H1 (cell line): ENCODE data around the gene ZNF764. TPM values are rescaled to one million over a fixed set of nuclear protein-coding genes. Genes with fewer than 3 reads are reported as not detected.
A peak's percentile ranks its signal among the peaks of the same experiment; 100 is the strongest.
"Not testable (repeated sequence)": the region's sequence is repeated elsewhere in the genome, so short reads cannot be mapped to it uniquely, and the experiment has no call there.

Experiments
- CTCF ChIA-PET: fragments of 300-600 bp; sonication (Branson Sonifier 250); formaldehyde crosslinking; loops from one replicate; lab custom pipeline; 2021; ENCODE audit not compliant: partially characterized antibody; lab: Charles Lee
- POLR2A ChIA-PET: fragments of 300-600 bp; sonication (Branson Sonifier 250); formaldehyde crosslinking; loops from one replicate; lab custom pipeline; 2021; ENCODE audit warnings: inconsistent platforms; ENCODE audit not compliant: partially characterized antibody; lab: Charles Lee
- DNase-seq, 2 experiments: peaks; one replicate each; pipeline versions ENCODE4 v3.0.0 to v3.0.0-alpha.2; 2010 to 2022; ENCODE audit warnings: low spot score in 2 of 2, low read depth in 1 of 2, mixed read lengths in 1 of 2
- FAIRE-seq: peaks from 2 replicates; lab custom pipeline; 2011; peaks lifted over from hg19 to GRCh38; lab: Jason Lieb, UNC
- H2AFZ ChIP-seq: 2 replicates; pipeline ENCODE4 v1.8.1; 2012; ENCODE audit warnings: low read length, inconsistent platforms
- H2AK5ac ChIP-seq: 2 replicates; pipeline ENCODE4 v1.6.1; 2013; ENCODE audit warnings: low read depth, low read length
- H2BK120ac ChIP-seq: replicated peaks from 2 replicates; pipeline ENCODE3; 2013; ENCODE audit warnings: low read depth, low read length, inconsistent platforms
- H2BK12ac ChIP-seq: 2 replicates; pipeline ENCODE4 v1.6.1; 2013; ENCODE audit warnings: low read depth, low read length
- H2BK15ac ChIP-seq: 2 replicates; pipeline ENCODE4 v1.6.1; 2013; ENCODE audit warnings: low read length
- H2BK20ac ChIP-seq: 2 replicates; pipeline ENCODE4 v1.6.1; 2013; ENCODE audit warnings: low read length
- H2BK5ac ChIP-seq: 2 replicates; pipeline ENCODE4 v1.6.1; 2013; ENCODE audit warnings: low read depth, low read length
- H3K14ac ChIP-seq: 2 replicates; pipeline ENCODE4 v1.6.1; 2013; ENCODE audit warnings: inconsistent platforms; ENCODE audit not compliant: insufficient read length
- H3K18ac ChIP-seq: 2 replicates; pipeline ENCODE4 v1.6.1; 2013; ENCODE audit warnings: low read length; ENCODE audit errors: extremely low read depth
- H3K23ac ChIP-seq: 2 replicates; pipeline ENCODE4 v1.6.1; 2013; ENCODE audit warnings: inconsistent platforms; ENCODE audit not compliant: insufficient read length
- H3K23me2 ChIP-seq: 2 replicates; pipeline ENCODE4 v1.6.1; 2013; ENCODE audit warnings: low read depth, low read length
- H3K27ac ChIP-seq: 2 replicates; pipeline ENCODE4 v1.6.1; 2011; ENCODE audit warnings: low read depth, low read length, inconsistent platforms
- H3K27me3 ChIP-seq, 4 experiments: replicated peaks in 1 of 4; 1 replicate in 1 of 4; 2 replicates in 3 of 4; pipeline versions ENCODE4 v1.6.1 to v1.8.1; 2011 to 2013; ENCODE audit warnings: low read length in 3 of 4, mild to moderate bottlenecking in 3 of 4, inconsistent platforms in 2 of 4, mixed read lengths in 2 of 4, moderate library complexity in 1 of 4; ENCODE audit not compliant: control insufficient read depth in 3 of 4, insufficient read depth in 3 of 4; ENCODE audit errors: extremely low read depth in 1 of 4
- H3K36me3 ChIP-seq, 4 experiments: 2 replicates each; pipeline versions ENCODE4 v1.6.1 to v1.8.1; 2011 to 2013; ENCODE audit warnings: mild to moderate bottlenecking in 4 of 4, low read length in 3 of 4, moderate library complexity in 2 of 4, control low read depth in 1 of 4, inconsistent platforms in 1 of 4; ENCODE audit not compliant: insufficient read depth in 4 of 4, control insufficient read depth in 2 of 4
- H3K4ac ChIP-seq: replicated peaks from 2 replicates; pipeline ENCODE3; 2013; ENCODE audit warnings: low read length, low read depth, mixed read lengths, inconsistent platforms; ENCODE audit not compliant: insufficient read length
- H3K4me1 ChIP-seq, 4 experiments: replicated peaks in 1 of 4; 1 replicate in 1 of 4; 2 replicates in 3 of 4; pipeline versions ENCODE4 v1.6.1 to v1.8.1; 2011 to 2013; ENCODE audit warnings: low read length in 3 of 4, inconsistent platforms in 2 of 4, mixed read lengths in 1 of 4; ENCODE audit not compliant: insufficient read depth in 4 of 4, control insufficient read depth in 3 of 4
- H3K4me2 ChIP-seq, 2 experiments: 2 replicates each; pipeline versions ENCODE4 v1.6.1 to v1.8.1; 2011 to 2013; ENCODE audit warnings: low read depth in 2 of 2, low read length in 2 of 2, control low read depth in 1 of 2, inconsistent platforms in 1 of 2, mild to moderate bottlenecking in 1 of 2; ENCODE audit not compliant: insufficient read depth in 1 of 2
- H3K4me3 ChIP-seq, 4 experiments: fragments of 200-600, 300-600 bp in 1 of 4; sonication (generic), shearing (Covaris generic), sonication (Bioruptor Twin) in 1 of 4; 2 replicates each; pipeline versions ENCODE4 v1.5.1 to v1.8.1; 2011 to 2016; ENCODE audit warnings: low read length in 4 of 4, low read depth in 3 of 4, control low read depth in 2 of 4, inconsistent platforms in 2 of 4, mild to moderate bottlenecking in 2 of 4, mixed read lengths in 1 of 4, moderate library complexity in 1 of 4; ENCODE audit not compliant: insufficient read depth in 2 of 4; ENCODE audit errors: extremely low read depth in 1 of 4
- H3K56ac ChIP-seq: replicated peaks from 2 replicates; pipeline ENCODE3; 2013; ENCODE audit warnings: low read depth, mild to moderate bottlenecking, mixed read lengths, low read length, inconsistent platforms; ENCODE audit not compliant: insufficient read length
- H3K79me1 ChIP-seq: 2 replicates; pipeline ENCODE4 v1.6.1; 2013; ENCODE audit warnings: low read depth, low read length, control low read depth
- H3K79me2 ChIP-seq, 2 experiments: 2 replicates each; pipeline versions ENCODE4 v1.6.1 to v1.8.1; 2012 to 2013; ENCODE audit warnings: low read length in 2 of 2, mild to moderate bottlenecking in 2 of 2, inconsistent platforms in 1 of 2; ENCODE audit not compliant: insufficient read depth in 2 of 2, control insufficient read depth in 1 of 2
- H3K9ac ChIP-seq, 4 experiments: replicated peaks in 1 of 4; 1 replicate in 1 of 4; 2 replicates in 3 of 4; pipeline versions ENCODE4 v1.6.1 to v1.8.1; 2011 to 2013; ENCODE audit warnings: low read depth in 3 of 4, low read length in 3 of 4, control low read depth in 2 of 4, mild to moderate bottlenecking in 2 of 4, moderate library complexity in 2 of 4, inconsistent platforms in 1 of 4; ENCODE audit errors: extremely low read depth in 1 of 4
- H3K9me3 ChIP-seq, 2 experiments: 2 replicates each; pipeline versions ENCODE4 v1.6.1 to v1.8.1; 2012 to 2013; ENCODE audit warnings: mild to moderate bottlenecking in 2 of 2, moderate library complexity in 2 of 2, control low read depth in 1 of 2, inconsistent platforms in 1 of 2, low read depth in 1 of 2, low read length in 1 of 2, mixed read lengths in 1 of 2; ENCODE audit not compliant: insufficient read depth in 2 of 2
- H4K20me1 ChIP-seq, 2 experiments: replicated peaks in 1 of 2; 2 replicates each; pipeline versions ENCODE3 to v1.8.1; 2011 to 2013; ENCODE audit warnings: inconsistent platforms in 2 of 2, low read length in 2 of 2, mild to moderate bottlenecking in 1 of 2; ENCODE audit not compliant: insufficient read depth in 2 of 2, control insufficient read depth in 1 of 2
- H4K5ac ChIP-seq: 2 replicates; pipeline ENCODE4 v1.6.1; 2013; ENCODE audit warnings: low read length, low read depth, mixed read lengths, inconsistent platforms; ENCODE audit not compliant: insufficient read length
- H4K8ac ChIP-seq: 2 replicates; pipeline ENCODE4 v1.8.0; 2013; ENCODE audit warnings: mild to moderate bottlenecking, moderate library complexity, low read length, inconsistent platforms; ENCODE audit not compliant: insufficient read depth; ENCODE audit errors: extremely low read depth
- H4K91ac ChIP-seq: replicated peaks from 2 replicates; pipeline ENCODE3; 2013; ENCODE audit warnings: low read length, mixed read lengths, inconsistent platforms; ENCODE audit not compliant: insufficient read length
- WGBS, 2 experiments: shearing (Covaris generic) in 1 of 2; methylation state at CpG; one replicate each; pipeline versions ENCODE4 v1.1.6 to v1.1.7; 2013 to 2015; ENCODE audit warnings: low lambda C conversion rate in 2 of 2, mixed read lengths in 2 of 2, inconsistent platforms in 1 of 2, low coverage in 1 of 2, missing lambda C conversion rate in 1 of 2; ENCODE audit not compliant: insufficient replicate concordance in 2 of 2, insufficient coverage in 1 of 2, insufficient read length in 1 of 2; ENCODE audit errors: extremely low coverage in 1 of 2, missing lambda C conversion rate in 1 of 2; 5-methylcytosine and 5-hydroxymethylcytosine counted together
- polyA plus RNA-seq, 7 experiments: library from polyadenylated mRNA; depleted of rRNA in 3 of 7; stranded (reverse) in 5 of 7; unstranded in 2 of 7; fragments of >200 nt in 5 of 7; fragments of 200-250 nt in 2 of 7; gene quantifications; 1 replicate in 5 of 7; 2 replicates in 1 of 7; 4 replicates in 1 of 7; pipeline versions ENCODE4 v1.2.1 to v1.2.3, GENCODE V29; 2011 to 2013; ENCODE audit warnings: missing spikeins in 2 of 7, mixed read lengths in 2 of 7
- total RNA-seq: library from RNA; stranded (reverse); fragmentation: NEBNext Ultra II Directional; extraction: Animal tissue kit (Norgen Biotek cat#: 25700); gene quantifications from 2 replicates; pipeline ENCODE4 v1.2.1, GENCODE V29; 2021

The ZNF764 gene
- total and polyA plus RNA-seq, 2 of the 8 experiments (the other 6 are each of a cell fraction or from before 2014, with no cell fraction given), result 5.7 to 7.7 TPM

- Histone ChIP-seq H3K4me2 (peak overlapping the region; percentile 40 to 89; a peak in 2 of 4 replicates), H3K4me1 (peaks cover 5 to 24% (median 18%) of the 10 kb centered on the region in 4 experiments)
- not testable (repeated sequence) for H3K79me1 ChIP-seq, H4K91ac ChIP-seq, H3K14ac ChIP-seq, H3K36me3 ChIP-seq, H2AK5ac ChIP-seq, H3K18ac ChIP-seq, H3K9me3 ChIP-seq, H3K27ac ChIP-seq, H3K4me3 ChIP-seq, H2AFZ ChIP-seq, H2BK20ac ChIP-seq, H3K23me2 ChIP-seq, H2BK12ac ChIP-seq, H3K56ac ChIP-seq, H3K79me2 ChIP-seq, H4K8ac ChIP-seq, H2BK15ac ChIP-seq, H4K20me1 ChIP-seq, H3K27me3 ChIP-seq, H3K4ac ChIP-seq, DNase-seq, H2BK120ac ChIP-seq, H4K5ac ChIP-seq, H3K23ac ChIP-seq, H3K9ac ChIP-seq, FAIRE-seq, H2BK5ac ChIP-seq
- POLR2A ChIA-PET, result interaction anchor here (0.7 to 3.5 kb wide), 10 partner anchors 8 to 123 kb away, joined by 3 to 22 read pairs (median 4); partner anchors contain the start of genes ZNF688, ZNF689, ZNF764 and ZNF768
- WGBS, 2 experiments, result 86% methylated on average over 9 of the region's 9 CpGs; no CpG with 5 or more reads in 1 of the 2 experiments
- CTCF ChIA-PET, result interaction anchor here (0.6 to 2.5 kb wide), 10 partner anchors 12 to 111 kb away, joined by 3 to 10 read pairs (median 4); partner anchors contain the start of genes DCTPP1 and ZNF764
These were observed 17.2 kb downstream of the ZNF764 start for GRCh38 chr16:30540916-30541464.
